Mesendoderm (in vitro differentiated cells): Measurements from ENCODE around the gene HTR3A.

Source experiments
- DNase-seq: peaks from one replicate; pipeline ENCODE4 v3.0.0; 2013
- H2AK5ac ChIP-seq: 2 replicates; pipeline ENCODE4 v1.6.1; 2013; ENCODE audit warnings: low read length, inconsistent platforms
- H2BK120ac ChIP-seq: 2 replicates; pipeline ENCODE4 v1.6.1; 2013; ENCODE audit warnings: low read depth, mild to moderate bottlenecking, low read length, moderate library complexity, mixed read lengths
- H2BK15ac ChIP-seq: replicated peaks from 2 replicates; pipeline ENCODE4 v1.6.1; 2013; ENCODE audit warnings: low read depth, mild to moderate bottlenecking, moderate library complexity
- H2BK5ac ChIP-seq: 2 replicates; pipeline ENCODE4 v1.6.1; 2013; ENCODE audit warnings: low read length, inconsistent platforms
- H3K18ac ChIP-seq: 2 replicates; pipeline ENCODE4 v1.6.1; 2013; ENCODE audit warnings: mild to moderate bottlenecking, low read length, mixed read lengths
- H3K23ac ChIP-seq: one replicate; pipeline ENCODE4 v1.6.1; 2013; ENCODE audit warnings: low read length
- H3K27ac ChIP-seq: 2 replicates; pipeline ENCODE4 v1.5.1; 2013; ENCODE audit warnings: low read depth, mild to moderate bottlenecking, inconsistent platforms, low read length, moderate library complexity
- H3K27me3 ChIP-seq: 2 replicates; pipeline ENCODE4 v1.6.1; 2013; ENCODE audit warnings: low read length, control low read depth, mild to moderate bottlenecking, inconsistent platforms; ENCODE audit not compliant: insufficient read depth, poor library complexity
- H3K36me3 ChIP-seq: 2 replicates; pipeline ENCODE4 v1.6.1; 2013; ENCODE audit warnings: low read length, inconsistent platforms; ENCODE audit not compliant: control insufficient read depth, insufficient read depth
- H3K4ac ChIP-seq: one replicate; pipeline ENCODE4 v1.6.1; 2013; ENCODE audit warnings: low read depth, mild to moderate bottlenecking, low read length, moderate library complexity
- H3K4me1 ChIP-seq: 2 replicates; pipeline ENCODE4 v1.6.1; 2013; ENCODE audit warnings: low read depth, low read length, inconsistent platforms; ENCODE audit not compliant: control insufficient read depth
- H3K4me2 ChIP-seq: 2 replicates; pipeline ENCODE4 v1.6.1; 2013; ENCODE audit warnings: low read length
- H3K4me3 ChIP-seq: 2 replicates; pipeline ENCODE4 v1.5.1; 2013; ENCODE audit warnings: mild to moderate bottlenecking, low read length
- H3K56ac ChIP-seq: one replicate; pipeline ENCODE4 v1.6.1; 2013; ENCODE audit warnings: low read length
- H3K79me1 ChIP-seq: 2 replicates; pipeline ENCODE4 v1.6.1; 2013; ENCODE audit warnings: low read length, inconsistent platforms
- H3K79me2 ChIP-seq: 2 replicates; pipeline ENCODE4 v1.6.1; 2013; ENCODE audit warnings: mild to moderate bottlenecking, low read length; ENCODE audit not compliant: control insufficient read depth, insufficient read depth
- H3K9ac ChIP-seq: 2 replicates; pipeline ENCODE4 v1.6.1; 2013; ENCODE audit warnings: low read length, inconsistent platforms
- H4K5ac ChIP-seq: one replicate; pipeline ENCODE4 v1.6.1; 2013; ENCODE audit warnings: low read length
- H4K8ac ChIP-seq: one replicate; pipeline ENCODE4 v1.6.1; 2013; ENCODE audit warnings: low read depth, mild to moderate bottlenecking, control low read depth, low read length, moderate library complexity
- WGBS: extraction: QIAGEN DNeasy Blood & Tissue Kit; methylation state at CpG from one replicate; pipeline ENCODE4 v1.1.7; 2013; ENCODE audit warnings: low lambda C conversion rate, missing lambda C conversion rate; ENCODE audit not compliant: insufficient coverage; ENCODE audit errors: extremely low coverage; 5-methylcytosine and 5-hydroxymethylcytosine counted together

HTR3A gene

GRCh38 chr11:113960702-113961330, 14.1 kb upstream of the HTR3A start:
- Histone ChIP-seq H2BK5ac (no peak overlapping the region), H2BK120ac (no peak overlapping the region), H3K79me2 (no peaks in the 10 kb centered on the region), H3K36me3 (no peaks in the 10 kb centered on the region), H2AK5ac (no peak overlapping the region), H3K27me3 (no peaks in the 10 kb centered on the region), H3K4ac (no peak overlapping the region), H3K4me3 (no peak overlapping the region), H3K9ac (no peak overlapping the region), H4K5ac (no peak overlapping the region), H3K56ac (no peak overlapping the region), H3K4me1 (peaks cover 3% of the 10 kb centered on the region), H3K23ac (no peak overlapping the region), H4K8ac (no peak overlapping the region), H3K79me1 (no peaks in the 10 kb centered on the region), H3K18ac (no peak overlapping the region), H3K4me2 (no peak overlapping the region), H2BK15ac (no peak overlapping the region), H3K27ac (no peak overlapping the region)
- DNase-seq: no peak
- WGBS: no CpG with 5 or more reads among the region's 9 CpGs

- Histone ChIP-seq H3K18ac (no peak overlapping the region), H4K8ac (no peak overlapping the region), H3K9ac (no peak overlapping the region), H4K5ac (no peak overlapping the region), H3K36me3 (no peaks in the 10 kb centered on the region), H3K27me3 (no peaks in the 10 kb centered on the region), H3K27ac (no peak overlapping the region), H3K4me3 (no peak overlapping the region), H3K79me2 (no peaks in the 10 kb centered on the region), H3K79me1 (no peaks in the 10 kb centered on the region), H3K4ac (no peak overlapping the region), H3K56ac (no peak overlapping the region), H3K23ac (no peak overlapping the region), H2BK15ac (no peak overlapping the region), H3K4me1 (no peaks in the 10 kb centered on the region), H2BK120ac (no peak overlapping the region), H3K4me2 (no peak overlapping the region), H2BK5ac (no peak overlapping the region), H2AK5ac (no peak overlapping the region)
- WGBS: no CpG with 5 or more reads among the region's 1 CpG
- DNase-seq: no peak
Measured at GRCh38 chr11:113967361-113967760, 7.5 kb upstream of the HTR3A start.

- Histone ChIP-seq H3K23ac (no peak overlapping the region), H3K79me1 (no peaks in the 10 kb centered on the region), H4K8ac (no peak overlapping the region), H3K9ac (no peak overlapping the region), H2AK5ac (no peak overlapping the region), H3K56ac (no peak overlapping the region), H3K79me2 (no peaks in the 10 kb centered on the region), H3K27ac (no peak overlapping the region), H3K27me3 (no peaks in the 10 kb centered on the region), H3K36me3 (no peaks in the 10 kb centered on the region), H3K4ac (no peak overlapping the region), H3K4me3 (no peak overlapping the region), H3K4me2 (no peak overlapping the region), H2BK120ac (no peak overlapping the region), H2BK15ac (no peak overlapping the region), H2BK5ac (no peak overlapping the region), H3K4me1 (peaks cover 4% of the 10 kb centered on the region), H3K18ac (no peak overlapping the region), H4K5ac (no peak overlapping the region)
- DNase-seq: no peak
- no CpG with 5 or more reads among the region's 15 CpGs for WGBS
Measured at GRCh38 chr11:113971506-113972195, 3.3 kb upstream of the HTR3A start.

- no peak overlapping the region for H2BK120ac ChIP-seq
- H3K4me1 ChIP-seq: peaks cover 4% of the 10 kb centered on the region
- no peak overlapping the region for H3K23ac ChIP-seq
- H3K27ac ChIP-seq: no peak overlapping the region
- H3K4me2 ChIP-seq: no peak overlapping the region
- no peaks in the 10 kb centered on the region for H3K79me1 ChIP-seq
- DNase-seq: no peak
- H2BK15ac ChIP-seq: no peak overlapping the region
- no CpG with 5 or more reads among the region's 4 CpGs for WGBS
- H4K8ac ChIP-seq: no peak overlapping the region
- no peak overlapping the region for H2AK5ac ChIP-seq
- H3K79me2 ChIP-seq: no peaks in the 10 kb centered on the region
- no peak overlapping the region for H3K4ac ChIP-seq
- H3K27me3 ChIP-seq: no peaks in the 10 kb centered on the region
- H3K18ac ChIP-seq: no peak overlapping the region
- H3K4me3 ChIP-seq: no peak overlapping the region
- H3K9ac ChIP-seq: no peak overlapping the region
- H3K36me3 ChIP-seq: no peaks in the 10 kb centered on the region
- H4K5ac ChIP-seq: no peak overlapping the region
- no peak overlapping the region for H2BK5ac ChIP-seq
- no peak overlapping the region for H3K56ac ChIP-seq
Measured at GRCh38 chr11:113977071-113977490, 2.2 kb downstream of the HTR3A start.

- H4K8ac ChIP-seq: no peak overlapping the region
- no peak overlapping the region for H2BK5ac ChIP-seq
- H4K5ac ChIP-seq: no peak overlapping the region
- H3K79me1 ChIP-seq: no peaks in the 10 kb centered on the region
- H3K4me3 ChIP-seq: no peak overlapping the region
- H3K79me2 ChIP-seq: no peaks in the 10 kb centered on the region
- H3K36me3 ChIP-seq: no peaks in the 10 kb centered on the region
- H3K18ac ChIP-seq: no peak overlapping the region
- no peak overlapping the region for H2AK5ac ChIP-seq
- peaks cover 4% of the 10 kb centered on the region for H3K4me1 ChIP-seq
- no peak overlapping the region for H3K9ac ChIP-seq
- H3K23ac ChIP-seq: no peak overlapping the region
- no peak overlapping the region for H2BK15ac ChIP-seq
- no peak overlapping the region for H3K27ac ChIP-seq
- no CpG with 5 or more reads among the region's 11 CpGs for WGBS
- no peak overlapping the region for H2BK120ac ChIP-seq
- H3K4ac ChIP-seq: no peak overlapping the region
- H3K4me2 ChIP-seq: no peak overlapping the region
- no peak for DNase-seq
- no peak overlapping the region for H3K56ac ChIP-seq
- no peaks in the 10 kb centered on the region for H3K27me3 ChIP-seq
Measured at GRCh38 chr11:113977701-113978100, 2.8 kb downstream of the HTR3A start.

DNA sequence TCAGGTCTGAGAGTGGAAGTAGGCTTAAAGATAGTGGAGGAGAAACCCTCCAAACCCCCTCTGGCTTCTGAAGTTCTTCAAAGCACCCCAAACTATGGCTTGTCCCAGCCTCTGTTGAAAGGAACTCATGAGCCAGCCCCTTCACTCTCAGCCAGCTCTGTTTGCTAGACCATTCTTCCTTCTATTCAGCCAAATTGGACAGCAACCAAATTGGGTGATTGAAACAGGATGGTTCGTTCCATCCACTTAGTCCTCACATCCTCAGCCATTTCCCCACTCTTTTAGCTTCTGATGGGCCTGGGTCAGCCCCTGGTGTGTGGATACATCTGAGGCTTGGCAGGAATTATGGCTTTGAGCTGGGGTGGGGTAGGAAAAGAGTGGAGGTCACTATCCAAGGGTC, 4.5 kb downstream of the HTR3A start:
- Histone ChIP-seq H3K4me1 (peaks cover 4% of the 10 kb centered on the region), H3K4ac (no peak overlapping the region), H3K27me3 (no peaks in the 10 kb centered on the region), H4K8ac (no peak overlapping the region), H2BK120ac (no peak overlapping the region), H3K23ac (no peak overlapping the region), H3K4me2 (no peak overlapping the region), H3K18ac (no peak overlapping the region), H3K27ac (no peak overlapping the region), H2AK5ac (no peak overlapping the region), H3K79me1 (no peaks in the 10 kb centered on the region), H3K79me2 (no peaks in the 10 kb centered on the region), H2BK5ac (no peak overlapping the region), H3K9ac (no peak overlapping the region), H3K4me3 (no peak overlapping the region), H3K36me3 (no peaks in the 10 kb centered on the region), H4K5ac (no peak overlapping the region), H3K56ac (no peak overlapping the region), H2BK15ac (no peak overlapping the region)
- DNase-seq: no peak
- WGBS: no CpG with 5 or more reads among the region's 1 CpG
